Endothelial cell of umbilical vein (primary cell): ENCODE results near the gene KCNJ5. TPM values are rescaled to one million over a fixed set of nuclear protein-coding genes. Genes with fewer than 3 reads are reported as not detected.

Experiments used
- BruUV-seq: library from RNA; stranded (reverse); fragments of 400-500 nt; replicated peaks from 2 replicates; lab custom pipeline; 2021; lab: Mats Ljungman, UMichigan
- CTCF ChIA-PET: fragments of 300-600, 350-600 bp; sonication (Branson Sonifier 250); formaldehyde crosslinking; loops from one replicate; lab custom pipeline; 2021; ENCODE audit warnings: antibody characterized with exemption, inconsistent platforms; lab: Charles Lee
- POLR2A ChIA-PET: fragments of 300-600, 350-600 bp; sonication (Branson Sonifier 250); formaldehyde crosslinking; loops from one replicate; lab custom pipeline; 2021; ENCODE audit warnings: antibody characterized with exemption, inconsistent platforms; lab: Charles Lee
- DNase-seq: peaks from one replicate; pipeline ENCODE4 v3.0.0-alpha.2; 2011; ENCODE audit warnings: low read depth, low spot score
- FAIRE-seq: peaks from 2 replicates; lab custom pipeline; 2011; peaks lifted over from hg19 to GRCh38; lab: Jason Lieb, UNC
- H2AFZ ChIP-seq: 2 replicates; pipeline ENCODE4 v1.6.0; 2012; ENCODE audit warnings: low read depth, low read length, control low read depth, inconsistent platforms
- H3K27ac ChIP-seq: 2 replicates; pipeline ENCODE4 v1.5.1; 2011; ENCODE audit warnings: low read depth, mild to moderate bottlenecking, control low read depth, low read length, moderate library complexity; ENCODE audit not compliant: insufficient read depth
- H3K27me3 ChIP-seq, 2 experiments: 2 replicates each; pipeline versions ENCODE4 v1.6.0 to v1.6.1; 2011; ENCODE audit warnings: low read length in 2 of 2, mixed read lengths in 1 of 2; ENCODE audit not compliant: control insufficient read depth in 2 of 2, insufficient read depth in 2 of 2
- H3K36me3 ChIP-seq, 2 experiments: 2 replicates in 1 of 2; 3 replicates in 1 of 2; pipeline ENCODE4 v1.5.1; 2011; ENCODE audit warnings: low read length in 2 of 2, mild to moderate bottlenecking in 1 of 2, moderate library complexity in 1 of 2; ENCODE audit not compliant: control insufficient read depth in 2 of 2, insufficient read depth in 2 of 2; ENCODE audit errors: extremely low read depth in 1 of 2
- H3K4me1 ChIP-seq: 3 replicates; pipeline ENCODE4 v1.5.1; 2011; ENCODE audit warnings: mild to moderate bottlenecking, low read length; ENCODE audit not compliant: control insufficient read depth, insufficient read depth; ENCODE audit errors: extremely low read depth
- H3K4me2 ChIP-seq: 2 replicates; pipeline ENCODE4 v1.6.1; 2011; ENCODE audit warnings: low read length, control low read depth, mixed read lengths; ENCODE audit not compliant: insufficient read depth
- H3K4me3 ChIP-seq, 3 experiments: fragments of 200-600 bp in 1 of 3; sonication (generic), shearing (Covaris generic) in 1 of 3; replicated peaks in 1 of 3; 2 replicates each; pipeline ENCODE4 v1.5.1; 2011 to 2016; ENCODE audit warnings: control low read depth in 3 of 3, low read length in 3 of 3, mild to moderate bottlenecking in 2 of 3, inconsistent platforms in 1 of 3, low read depth in 1 of 3, moderate library complexity in 1 of 3; ENCODE audit not compliant: insufficient read depth in 1 of 3
- H3K79me2 ChIP-seq: 2 replicates; pipeline ENCODE4 v1.6.0; 2012; ENCODE audit warnings: low read length, inconsistent platforms; ENCODE audit not compliant: control insufficient read depth, insufficient read depth
- H3K9ac ChIP-seq: replicated peaks from 2 replicates; pipeline ENCODE3; 2011; ENCODE audit warnings: low read length, control low read depth; ENCODE audit not compliant: insufficient read depth; ENCODE audit errors: extremely low read depth
- H3K9me1 ChIP-seq: replicated peaks from 3 replicates; pipeline ENCODE4 v1.6.0; 2011; ENCODE audit warnings: mild to moderate bottlenecking, low read length; ENCODE audit not compliant: control insufficient read depth, insufficient read depth; ENCODE audit errors: extremely low read depth
- H3K9me3 ChIP-seq: replicated peaks from 2 replicates; pipeline ENCODE4 v1.5.1; 2012; ENCODE audit warnings: low read length, inconsistent platforms; ENCODE audit not compliant: control insufficient read depth, insufficient read depth
- H4K20me1 ChIP-seq: replicated peaks from 2 replicates; pipeline ENCODE3; 2011; ENCODE audit warnings: mild to moderate bottlenecking, low read length; ENCODE audit not compliant: control insufficient read depth, insufficient read depth; ENCODE audit errors: extremely low read depth
- CTCF ChIP-seq, 2 donors: IDR thresholded peaks; 1 replicate in 1 of 2; 2 replicates in 1 of 2; pipeline ENCODE4 v1.5.1; 2011; ENCODE audit warnings: low read length in 2 of 2, mild to moderate bottlenecking in 2 of 2, moderate library complexity in 2 of 2, control low read depth in 1 of 2, inconsistent platforms in 1 of 2, low read depth in 1 of 2; ENCODE audit not compliant: insufficient read depth in 1 of 2; ENCODE audit errors: extremely low read depth in 1 of 2
- EZH2 ChIP-seq: IDR thresholded peaks from 2 replicates; pipeline ENCODE4 v1.6.1; 2012; ENCODE audit warnings: borderline replicate concordance, low read depth, mild to moderate bottlenecking, moderate library complexity, low read length, inconsistent platforms; ENCODE audit not compliant: severe bottlenecking
- FOS ChIP-seq: IDR thresholded peaks from 2 replicates; pipeline ENCODE4 v1.6.1; 2011; ENCODE audit warnings: mild to moderate bottlenecking, low read length, moderate library complexity, borderline replicate concordance; ENCODE audit not compliant: insufficient read depth
- GATA2 ChIP-seq: IDR thresholded peaks from 2 replicates; pipeline ENCODE4 v1.7.0; 2011; ENCODE audit warnings: low read depth, mild to moderate bottlenecking, moderate library complexity, mixed read lengths, low read length; ENCODE audit not compliant: insufficient read length, insufficient read depth
- JUN ChIP-seq: IDR thresholded peaks from 2 replicates; pipeline ENCODE4 v1.6.1; 2011; ENCODE audit warnings: borderline replicate concordance, low read depth; ENCODE audit not compliant: insufficient read length, insufficient read depth
- MAX ChIP-seq: IDR thresholded peaks from 2 replicates; pipeline ENCODE4 v1.6.1; 2011; ENCODE audit not compliant: insufficient read depth, insufficient read length
- MYC ChIP-seq: IDR thresholded peaks from one replicate; pipeline ENCODE4 v1.6.1; 2011; ENCODE audit warnings: mild to moderate bottlenecking, low read depth, low read length
- POLR2A ChIP-seq: IDR thresholded peaks from 2 replicates; pipeline ENCODE4 v1.6.1; 2012; ENCODE audit warnings: low read depth, mild to moderate bottlenecking, control low read depth, low read length
- POLR2AphosphoS5 ChIP-seq: IDR thresholded peaks from 2 replicates; pipeline ENCODE4 v1.6.1; 2012; ENCODE audit warnings: low read depth, mild to moderate bottlenecking, control low read depth, low read length, moderate library complexity; ENCODE audit not compliant: insufficient read depth
- dilution Hi-C: fragments of 300-500 bp; cut with MboI; formaldehyde crosslinking; loops from one replicate; pipeline ENCODE4 v1.15.0; 2019; ENCODE audit warnings: low sequenced_read_pairs; ENCODE audit not compliant: extremely low pct_ligation_motif_present
- intact Hi-C: fragments of 100-400 bp; cut with micrococcal nuclease; formaldehyde crosslinking; loops from one replicate; pipeline ENCODE4 v1.10.0; 2022
- polyA plus RNA-seq, 4 experiments: library from polyadenylated mRNA; depleted of rRNA in 3 of 4; stranded (reverse) in 3 of 4; unstranded in 1 of 4; fragments of >200 nt; gene quantifications; 2 replicates each; pipeline versions ENCODE4 v1.2.1 to v1.2.3, GENCODE V29; 2011 to 2012; ENCODE audit warnings: missing spikeins in 1 of 4
- total RNA-seq: library from RNA; stranded (reverse); gene quantifications from 2 replicates; pipeline ENCODE4 v1.2.3, GENCODE V29; 2021

KCNJ5 gene
- total and polyA plus RNA-seq, 2 donors (not counting 3 experiments of a cell fraction or from before 2014, with no cell fraction given) = 0.13 TPM; not detected in 1

- Histone ChIP-seq H3K9me3 (no peaks in the 10 kb centered on the region), H4K20me1 (no peaks in the 10 kb centered on the region), H2AFZ (no peak overlapping the region), H3K27ac (no peak overlapping the region), H3K9me1 (no peaks in the 10 kb centered on the region), H3K9ac (no peak overlapping the region), H3K36me3 (no peaks in the 10 kb centered on the region), H3K79me2 (no peaks in the 10 kb centered on the region), H3K4me3 (no peak overlapping the region), H3K27me3 (peaks cover 2% of the 10 kb centered on the region in 2 experiments), H3K4me2 (no peak overlapping the region), H3K4me1 (no peaks in the 10 kb centered on the region)
- dilution Hi-C loops (no loop called here), intact Hi-C loops (no loop called here)
- FAIRE-seq (no peak), DNase-seq (no peak)
- ChIA-PET POLR2A (no interaction called here), CTCF (interaction anchor here (1.4 to 2.2 kb wide), 2 partner anchors 16 to 41 kb away, joined by 3 to 11 read pairs; no protein-coding TSS in a partner anchor)
- no TSS peak for BruUV-seq
- TF ChIP-seq MYC (no peak), FOS (no peak), GATA2 (no peak), POLR2AphosphoS5 (no peak), CTCF (IDR thresholded peaks at IDR 0.05; ENCODE audit: extremely low read depth in 1 of 2, insufficient read depth in 1 of 2, low read depth in 1 of 2, low read length in 2 of 2) (no peak), POLR2A (no peak), MAX (no peak), JUN (no peak), EZH2 (no peak)
Observed at GRCh38 chr11:128926000-128926399, 34.8 kb downstream of the KCNJ5 start.
